Measurements from ENCODE around the gene EVA1A. TPM values are rescaled to one million over a fixed set of nuclear protein-coding genes. Genes with fewer than 3 reads are reported as not detected.

Gene EVA1A
- total and polyA plus RNA-seq, 2 experiments from 2014 or later, result 0.51 to 0.57 TPM

- H3K27me3 ChIP-seq, result no peaks in the 10 kb centered on the region
- DNase-seq (ENCODE audit: low read depth in 1 of 2, low spot score in 1 of 2), result no peak
- peaks cover 3% of the 10 kb centered on the region for H3K4me1 ChIP-seq (ENCODE audit: low read depth)
These were observed 98.0 kb downstream of the EVA1A start for GRCh38 chr2:75462721-75463120.

GRCh38 chr2:75462206-75462605, 98.5 kb downstream of the EVA1A start:
- Histone ChIP-seq H3K36me3 (no peaks in the 10 kb centered on the region), H3K27ac (no peak overlapping the region), H3K4me3 (no peak overlapping the region), H3K9me3 (ENCODE audit: low read depth) (no peaks in the 10 kb centered on the region), H3K4me1 (ENCODE audit: low read depth) (peaks cover 3% of the 10 kb centered on the region), H3K27me3 (no peaks in the 10 kb centered on the region)
- no peak for DNase-seq (ENCODE audit: low read depth in 1 of 2, low spot score in 1 of 2)
- TF ChIP-seq, protein P1, sequence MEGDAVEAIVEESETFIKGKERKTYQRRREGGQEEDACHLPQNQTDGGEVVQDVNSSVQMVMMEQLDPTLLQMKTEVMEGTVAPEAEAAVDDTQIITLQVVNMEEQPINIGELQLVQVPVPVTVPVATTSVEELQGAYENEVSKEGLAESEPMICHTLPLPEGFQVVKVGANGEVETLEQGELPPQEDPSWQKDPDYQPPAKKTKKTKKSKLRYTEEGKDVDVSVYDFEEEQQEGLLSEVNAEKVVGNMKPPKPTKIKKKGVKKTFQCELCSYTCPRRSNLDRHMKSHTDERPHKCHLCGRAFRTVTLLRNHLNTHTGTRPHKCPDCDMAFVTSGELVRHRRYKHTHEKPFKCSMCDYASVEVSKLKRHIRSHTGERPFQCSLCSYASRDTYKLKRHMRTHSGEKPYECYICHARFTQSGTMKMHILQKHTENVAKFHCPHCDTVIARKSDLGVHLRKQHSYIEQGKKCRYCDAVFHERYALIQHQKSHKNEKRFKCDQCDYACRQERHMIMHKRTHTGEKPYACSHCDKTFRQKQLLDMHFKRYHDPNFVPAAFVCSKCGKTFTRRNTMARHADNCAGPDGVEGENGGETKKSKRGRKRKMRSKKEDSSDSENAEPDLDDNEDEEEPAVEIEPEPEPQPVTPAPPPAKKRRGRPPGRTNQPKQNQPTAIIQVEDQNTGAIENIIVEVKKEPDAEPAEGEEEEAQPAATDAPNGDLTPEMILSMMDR (IDR thresholded peaks at IDR 0.05; ENCODE audit: low read depth, low read length), result no peak

More at GRCh38 chr2:75462721-75463120, 98.0 kb downstream of the EVA1A start:
- H3K9me3 ChIP-seq (ENCODE audit: low read depth), result no peaks in the 10 kb centered on the region
- H3K4me3 ChIP-seq, result no peak overlapping the region
- no peak overlapping the region for H3K27ac ChIP-seq
- TF ChIP-seq, protein P1 (IDR thresholded peaks at IDR 0.05; ENCODE audit: low read depth, low read length), result no peak
- H3K36me3 ChIP-seq, result no peaks in the 10 kb centered on the region

DNA sequence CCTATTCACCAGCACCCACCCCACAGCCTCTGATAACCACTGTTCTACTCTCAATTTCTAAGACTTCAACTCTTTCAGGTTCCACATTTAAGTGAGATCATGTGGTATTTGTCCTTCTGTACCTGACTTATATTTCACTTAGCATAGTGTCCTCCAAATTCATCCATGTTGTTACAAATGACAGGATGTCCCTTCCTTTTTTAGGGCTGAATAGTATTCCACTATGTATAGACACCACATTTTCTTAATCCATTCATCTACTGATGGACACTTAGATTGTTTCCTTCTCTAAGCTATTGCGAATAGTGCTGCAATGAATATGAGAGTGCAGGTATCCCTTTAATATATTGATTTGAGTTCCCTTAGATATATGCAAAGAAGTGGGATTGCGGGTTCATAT, 100.1 kb downstream of the EVA1A start:
- TF ChIP-seq, protein P1 (IDR thresholded peaks at IDR 0.05; ENCODE audit: low read depth, low read length), result no peak
- Histone ChIP-seq H3K27me3 (no peaks in the 10 kb centered on the region), H3K4me3 (no peak overlapping the region), H3K4me1 (ENCODE audit: low read depth) (peaks cover 3% of the 10 kb centered on the region), H3K9me3 (ENCODE audit: low read depth) (no peaks in the 10 kb centered on the region), H3K36me3 (no peaks in the 10 kb centered on the region), H3K27ac (no peak overlapping the region)
- no peak for DNase-seq (ENCODE audit: low read depth in 1 of 2, low spot score in 1 of 2)

DNA sequence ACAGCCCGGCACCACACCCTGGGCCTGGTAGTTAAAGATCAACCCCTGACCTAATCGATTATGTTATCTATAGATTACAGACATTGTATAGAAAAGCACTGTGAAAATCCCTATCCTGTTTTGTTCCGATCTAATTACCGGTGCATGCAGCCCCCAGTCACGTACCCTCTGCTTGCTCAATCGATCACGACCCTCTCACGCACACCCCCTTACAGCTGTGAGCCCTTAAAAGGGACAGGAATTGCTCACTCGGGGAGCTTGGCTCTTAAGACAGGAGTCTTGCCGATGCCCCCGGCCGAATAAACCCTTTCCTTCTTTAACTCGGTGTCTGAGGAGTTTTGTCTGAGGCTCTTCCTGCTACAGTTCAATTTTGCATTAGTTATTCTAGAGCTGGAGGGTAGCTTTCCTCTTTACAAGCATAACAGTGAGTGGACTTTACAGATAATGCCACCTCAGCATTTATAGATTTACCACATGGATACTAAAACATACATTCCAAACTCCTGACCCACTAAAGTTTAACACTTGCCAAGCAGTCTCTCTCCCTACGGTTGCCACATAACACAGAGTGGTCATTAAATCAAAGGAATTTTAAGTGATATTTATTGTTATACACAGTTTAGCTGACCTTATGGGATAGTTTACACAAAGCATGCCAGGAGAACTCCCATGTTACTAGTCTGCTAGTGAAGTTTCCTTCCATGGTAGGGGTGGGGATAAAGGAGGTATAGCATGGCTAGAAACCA, 101.0 kb downstream of the EVA1A start:
- no peaks in the 10 kb centered on the region for H3K36me3 ChIP-seq
- peak in 1 of 2 donors; percentile 46 for DNase-seq (ENCODE audit: low read depth in 1 of 2, low spot score in 1 of 2)
- peaks cover 3% of the 10 kb centered on the region for H3K4me1 ChIP-seq (ENCODE audit: low read depth)
- TF ChIP-seq, protein P1 (IDR thresholded peaks at IDR 0.05; ENCODE audit: low read depth, low read length), result no peak
- H3K4me3 ChIP-seq, result no peak overlapping the region
- no peaks in the 10 kb centered on the region for H3K9me3 ChIP-seq (ENCODE audit: low read depth)
- no peak overlapping the region for H3K27ac ChIP-seq
- no peaks in the 10 kb centered on the region for H3K27me3 ChIP-seq

DNA sequence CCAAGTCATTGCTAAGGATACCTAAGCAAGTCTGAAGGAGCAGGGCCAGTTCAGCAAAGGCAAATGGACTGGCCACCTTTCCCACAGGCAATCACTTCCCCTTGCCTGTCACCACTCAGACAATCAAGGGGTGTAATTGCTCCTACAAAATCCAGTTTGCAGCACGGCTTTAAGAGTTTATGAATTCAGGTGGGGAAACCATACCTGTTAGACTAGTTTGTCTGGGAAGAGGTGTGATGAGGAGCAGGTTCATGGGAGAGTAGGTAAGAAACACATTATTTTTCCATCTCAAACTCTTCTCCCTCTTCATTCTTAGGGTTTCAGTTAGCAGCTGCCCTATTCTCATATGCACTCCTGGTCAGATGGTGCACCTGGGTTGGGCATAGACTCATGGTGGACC, 102.5 kb downstream of the EVA1A start:
- Histone ChIP-seq H3K27me3 (no peaks in the 10 kb centered on the region), H3K4me3 (no peak overlapping the region), H3K9me3 (ENCODE audit: low read depth) (no peaks in the 10 kb centered on the region), H3K27ac (no peak overlapping the region), H3K36me3 (no peaks in the 10 kb centered on the region), H3K4me1 (ENCODE audit: low read depth) (no peaks in the 10 kb centered on the region)
- no peak for DNase-seq (ENCODE audit: low read depth in 1 of 2, low spot score in 1 of 2)
- TF ChIP-seq, protein P1 (IDR thresholded peaks at IDR 0.05; ENCODE audit: low read depth, low read length), result no peak

Measured in cardiac muscle cell (in vitro differentiated cells and primary cell).